Esophagus muscularis mucosa (tissue), 3 donors: ENCODE data around the gene CEP131.

Experiments used
- CTCF ChIP-seq, 3 experiments: fragments of 200-600 bp in 2 of 3; fragments of 450-650 bp in 1 of 3; sonication (generic) in 2 of 3; IDR thresholded peaks; one replicate each; pipeline ENCODE4 v1.5.1; 2017 to 2019; ENCODE audit warnings: antibody characterized with exemption in 3 of 3, mild to moderate bottlenecking in 2 of 3, moderate library complexity in 1 of 3
- POLR2A ChIP-seq: fragments of 450-650 bp; IDR thresholded peaks from one replicate; pipeline ENCODE4 v1.6.1; 2017; ENCODE audit warnings: antibody characterized with exemption, moderate library complexity, mild to moderate bottlenecking, low read depth

- no peak for TF ChIP-seq CTCF (IDR thresholded peaks at IDR 0.05)
- TF ChIP-seq POLR2A: no peak
Observed at GRCh38 chr17:81261096-81261495, 38.3 kb upstream of the CEP131 start.
